Common myeloid progenitor, CD34-positive (primary cell): ENCODE data around the gene ETV2.
"Not testable (repeated sequence)": the region's sequence is repeated elsewhere in the genome, so short reads cannot be mapped to it uniquely, and the experiment has no call there.

ENCODE experiments used
- CTCF ChIA-PET: fragments of 350-600 bp; sonication (Branson Sonifier 250); formaldehyde crosslinking; loops from one replicate; lab custom pipeline; 2021; ENCODE audit warnings: antibody characterized with exemption; lab: Charles Lee
- POLR2A ChIA-PET: fragments of 350-600 bp; sonication (Branson Sonifier 250); formaldehyde crosslinking; loops from one replicate; lab custom pipeline; 2021; ENCODE audit warnings: antibody characterized with exemption; lab: Charles Lee
- DNase-seq, 3 donors: peaks; one replicate each; pipeline versions ENCODE4 v3.0.0 to v3.0.0-alpha.2; 2013
- H3K27ac ChIP-seq, 2 experiments: 1 replicate in 1 of 2; 2 replicates in 1 of 2; pipeline ENCODE4 v1.7.0; 2013; ENCODE audit warnings: inconsistent platforms in 2 of 2, low read length in 2 of 2, mild to moderate bottlenecking in 2 of 2, low read depth in 1 of 2, moderate library complexity in 1 of 2; ENCODE audit not compliant: severe bottlenecking in 2 of 2, insufficient read depth in 1 of 2, poor library complexity in 1 of 2
- H3K27me3 ChIP-seq, 5 experiments: replicated peaks in 2 of 5; 1 replicate in 3 of 5; 2 replicates in 2 of 5; pipeline versions ENCODE4 v1.6.1 to v1.7.0; 2013; ENCODE audit warnings: low read length in 4 of 5, mild to moderate bottlenecking in 2 of 5, moderate library complexity in 2 of 5, inconsistent platforms in 1 of 5; ENCODE audit not compliant: insufficient read depth in 5 of 5, control insufficient read depth in 4 of 5
- H3K36me3 ChIP-seq, 4 experiments: 1 replicate in 2 of 4; 2 replicates in 2 of 4; pipeline versions ENCODE4 v1.6.1 to v1.7.0; 2013; ENCODE audit warnings: low read length in 3 of 4, control low read depth in 1 of 4, mild to moderate bottlenecking in 1 of 4; ENCODE audit not compliant: control insufficient read depth in 4 of 4, insufficient read depth in 4 of 4
- H3K4me1 ChIP-seq, 4 experiments: 1 replicate in 3 of 4; 2 replicates in 1 of 4; pipeline versions ENCODE4 v1.6.1 to v1.7.1; 2013; ENCODE audit warnings: low read length in 3 of 4, mild to moderate bottlenecking in 3 of 4, control low read depth in 1 of 4, inconsistent platforms in 1 of 4, moderate library complexity in 1 of 4; ENCODE audit not compliant: control insufficient read depth in 4 of 4, insufficient read depth in 4 of 4; ENCODE audit errors: control extremely low read depth in 1 of 4
- H3K4me3 ChIP-seq, 7 experiments: 1 replicate in 4 of 7; 2 replicates in 3 of 7; pipeline versions ENCODE4 v1.5.1 to v1.7.0; 2013; ENCODE audit warnings: mild to moderate bottlenecking in 7 of 7, low read length in 6 of 7, moderate library complexity in 6 of 7, inconsistent platforms in 2 of 7, low read depth in 2 of 7, control low read depth in 1 of 7; ENCODE audit not compliant: insufficient read depth in 4 of 7, control insufficient read depth in 1 of 7; ENCODE audit errors: extremely low read depth in 1 of 7
- H3K9me3 ChIP-seq, 5 experiments: 1 replicate in 4 of 5; 2 replicates in 1 of 5; pipeline versions ENCODE4 v1.6.1 to v1.7.1; 2013; ENCODE audit warnings: low read length in 4 of 5, mild to moderate bottlenecking in 2 of 5, inconsistent platforms in 1 of 5, low read depth in 1 of 5, moderate library complexity in 1 of 5; ENCODE audit not compliant: control insufficient read depth in 4 of 5, insufficient read depth in 2 of 5; ENCODE audit errors: control extremely low read depth in 1 of 5
- WGBS: methylation state at CpG from one replicate; pipeline ENCODE4 v1.1.5; 2013; ENCODE audit not compliant: insufficient coverage; 5-methylcytosine and 5-hydroxymethylcytosine counted together

ETV2 gene

DNA sequence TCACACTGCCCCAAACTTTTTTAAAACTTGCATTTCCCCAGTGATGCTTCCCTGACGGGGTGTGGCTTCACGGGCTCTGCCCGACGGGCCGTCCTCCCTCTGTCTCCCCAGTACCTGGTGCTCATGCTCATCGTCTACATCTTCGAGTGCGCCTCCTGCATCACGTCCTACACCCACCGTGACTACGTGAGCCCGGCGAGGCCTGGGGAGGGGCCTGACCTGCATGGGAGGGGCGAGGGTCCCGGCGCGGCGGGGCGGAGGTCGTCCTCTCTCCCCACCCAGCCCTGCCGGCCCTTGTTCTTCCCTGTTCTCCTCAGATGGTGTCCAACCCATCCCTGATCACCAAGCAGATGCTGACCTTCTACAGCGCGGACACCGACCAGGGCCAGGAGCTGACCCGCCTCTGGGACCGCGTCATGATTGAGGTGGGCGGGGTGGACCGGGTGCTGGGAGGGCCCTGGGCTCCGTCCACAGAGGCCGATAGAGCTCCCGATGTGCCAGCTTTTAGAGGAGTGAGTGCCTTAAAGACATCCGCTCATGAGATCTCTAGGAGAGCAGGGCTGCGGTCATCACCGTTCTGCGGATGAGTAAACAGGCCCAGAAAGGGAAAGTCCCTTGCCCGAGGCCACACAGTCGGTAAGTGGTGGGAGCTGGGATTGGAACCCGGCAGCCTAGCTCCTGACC is 31.7 kb downstream of the ETV2 start:
- ChIA-PET POLR2A (interaction anchor here (0.6 kb wide), 1 partner anchor 19 kb away, joined by 3 read pairs; no protein-coding TSS in a partner anchor), CTCF (interaction anchor here (1.1 to 1.3 kb wide), 3 partner anchors 9 to 163 kb away, joined by 3 to 4 read pairs (median 3); no protein-coding TSS in a partner anchor)
- peak in 2 of 3 donors; percentile 56 to 59 for DNase-seq
- Histone ChIP-seq H3K27ac (no peak overlapping the region), H3K9me3 (no peaks in the 10 kb centered on the region), H3K4me3 (peak overlapping the region; percentile 0 to 71 (median 38)), H3K36me3 (no peaks in the 10 kb centered on the region), H3K27me3 (peaks cover 6 to 39% (median 14%) of the 10 kb centered on the region in 5 experiments), H3K4me1 (peaks cover 0 to 4% (median 3%) of the 10 kb centered on the region in 4 experiments)
- 2% methylated on average over 33 of the region's 39 CpGs for WGBS

DNA sequence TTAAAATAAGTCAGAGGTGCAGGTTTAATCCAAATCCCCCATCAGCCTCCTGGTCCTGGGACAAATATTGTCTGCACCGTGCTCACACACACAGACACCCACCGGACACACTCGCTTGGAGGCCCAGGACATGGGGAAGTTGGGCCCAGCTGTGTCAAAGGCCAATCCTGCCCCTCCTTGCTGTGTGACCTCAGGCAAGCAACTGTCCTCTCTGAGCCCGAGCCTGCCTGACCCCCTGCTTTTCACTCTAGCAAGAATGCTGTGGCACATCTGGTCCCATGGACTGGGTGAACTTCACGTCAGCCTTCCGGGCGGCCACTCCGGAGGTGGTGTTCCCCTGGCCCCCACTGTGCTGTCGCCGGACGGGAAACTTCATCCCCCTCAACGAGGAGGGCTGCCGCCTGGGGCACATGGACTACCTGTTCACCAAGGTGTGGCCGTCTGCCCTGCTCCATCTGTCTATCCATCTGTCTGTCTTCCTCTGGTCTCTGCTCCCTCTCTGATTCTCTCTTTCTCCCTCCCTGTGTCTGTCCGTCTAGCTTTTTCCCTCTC is 34.1 kb downstream of the ETV2 start:
- WGBS: 86% methylated on average over 14 of the region's 15 CpGs
- no peak overlapping the region for H3K27ac ChIP-seq
- H3K9me3 ChIP-seq: no peaks in the 10 kb centered on the region
- H3K4me3 ChIP-seq: no peak overlapping the region
- H3K36me3 ChIP-seq: no peaks in the 10 kb centered on the region
- no peak for DNase-seq
- H3K27me3 ChIP-seq: peaks cover 6 to 35% (median 14%) of the 10 kb centered on the region in 5 experiments
- ChIA-PET CTCF (no interaction called here), POLR2A (interaction anchor here (0.6 kb wide), 1 partner anchor 144 kb away, joined by 3 read pairs; no protein-coding TSS in a partner anchor)
- H3K4me1 ChIP-seq: peaks cover 0 to 4% (median 3%) of the 10 kb centered on the region in 4 experiments

DNA sequence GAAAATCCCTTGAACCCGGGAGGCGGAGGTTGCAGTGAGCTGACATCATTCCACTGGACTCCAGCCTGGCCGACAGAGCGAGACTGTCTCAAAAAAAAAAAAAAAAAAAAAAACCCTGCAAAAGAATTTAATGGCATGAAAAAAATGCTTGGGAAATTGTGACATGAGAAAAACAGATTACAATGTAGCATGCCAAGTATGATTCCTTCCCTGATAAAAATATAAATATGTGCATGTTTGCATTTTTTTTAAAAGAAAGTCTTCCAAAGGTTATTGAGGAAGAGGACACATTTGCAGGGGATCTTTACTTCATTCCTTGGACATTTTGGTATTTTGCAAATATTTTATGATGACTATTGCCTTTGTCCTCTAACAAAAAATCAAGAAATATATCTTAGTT is 48.3 kb downstream of the ETV2 start:
- POLR2A ChIA-PET: interaction anchor here (0.6 kb wide), 1 partner anchor 22 kb away, joined by 3 read pairs; no protein-coding TSS in a partner anchor
- no peaks in the 10 kb centered on the region for H3K9me3 ChIP-seq

DNA sequence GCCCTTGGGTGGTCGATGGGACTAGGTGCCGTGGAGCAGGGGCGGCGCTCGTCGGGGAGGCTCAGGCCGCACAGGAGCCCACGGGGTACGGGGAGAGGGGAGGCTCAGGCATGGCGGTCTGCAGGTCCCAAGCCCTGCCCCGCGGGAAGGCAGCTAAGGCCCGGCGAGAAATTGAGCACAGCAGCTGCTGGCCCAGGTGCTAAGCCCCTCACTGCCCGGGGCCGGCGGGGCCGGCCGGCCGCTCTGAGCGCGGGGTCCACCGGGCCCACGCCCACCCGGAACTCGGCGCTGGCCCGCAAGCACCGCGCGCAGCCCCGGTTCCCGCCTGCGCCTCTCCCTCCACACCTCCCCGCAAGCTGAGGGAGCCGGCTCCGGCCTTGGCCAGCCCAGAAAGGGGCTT is 49.6 kb downstream of the ETV2 start:
- 95% methylated on average over 29 of the region's 37 CpGs for WGBS
- H3K4me3 ChIP-seq, H3K4me1 ChIP-seq, H3K9me3 ChIP-seq, DNase-seq, H3K36me3 ChIP-seq, H3K27ac ChIP-seq, H3K27me3 ChIP-seq, POLR2A ChIA-PET: not testable (repeated sequence)
- CTCF ChIA-PET: interaction anchor here (1.5 to 1.7 kb wide), 2 partner anchors 23 to 128 kb away, joined by 3 to 4 read pairs; no protein-coding TSS in a partner anchor

More for the DNA sequence above, 48.3 kb downstream of the ETV2 start:
- Histone ChIP-seq H3K27me3 (no peaks in the 10 kb centered on the region), H3K4me1 (no peaks in the 10 kb centered on the region), H3K27ac (no peak overlapping the region), H3K36me3 (no peaks in the 10 kb centered on the region), H3K4me3 (no peak overlapping the region)
- DNase-seq: no peak
- WGBS: 100% methylated on average over 2 of the region's 4 CpGs
- CTCF ChIA-PET: interaction anchor here (1.7 kb wide), 1 partner anchor 130 kb away, joined by 4 read pairs; no protein-coding TSS in a partner anchor

DNA sequence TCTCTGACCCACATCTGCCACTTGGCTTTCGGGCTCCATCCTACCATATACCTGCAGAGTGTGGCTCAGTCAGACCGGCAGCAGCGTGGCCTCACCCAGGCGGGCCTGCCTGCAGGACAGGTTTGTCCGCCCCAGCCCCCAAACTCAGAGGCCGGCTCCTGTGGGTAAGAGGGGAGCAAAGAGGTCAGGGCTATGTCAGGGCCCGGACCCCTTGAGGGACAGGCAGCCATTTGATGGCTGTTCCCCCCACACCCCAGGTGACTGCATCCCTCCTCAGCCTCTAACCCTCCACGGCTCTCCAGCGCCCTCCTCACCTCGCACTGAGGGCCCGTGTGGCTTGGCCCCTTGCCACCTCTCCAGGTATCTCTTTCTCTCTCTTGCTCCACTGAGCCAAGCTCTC is 50.5 kb downstream of the ETV2 start:
- Histone ChIP-seq H3K4me1 (no peaks in the 10 kb centered on the region), H3K9me3 (no peaks in the 10 kb centered on the region), H3K4me3 (no peak overlapping the region), H3K36me3 (no peaks in the 10 kb centered on the region), H3K27me3 (peaks cover 0 to 4% (median 0%) of the 10 kb centered on the region in 5 experiments), H3K27ac (no peak overlapping the region)
- WGBS: 98% methylated on average over 6 of the region's 11 CpGs
- POLR2A ChIA-PET: no interaction called here
- DNase-seq: no peak
- CTCF ChIA-PET: interaction anchor here (0.7 to 5.3 kb wide), 6 partner anchors 8 to 48 kb away, joined by 3 to 43 read pairs (median 4); no protein-coding TSS in a partner anchor

DNA sequence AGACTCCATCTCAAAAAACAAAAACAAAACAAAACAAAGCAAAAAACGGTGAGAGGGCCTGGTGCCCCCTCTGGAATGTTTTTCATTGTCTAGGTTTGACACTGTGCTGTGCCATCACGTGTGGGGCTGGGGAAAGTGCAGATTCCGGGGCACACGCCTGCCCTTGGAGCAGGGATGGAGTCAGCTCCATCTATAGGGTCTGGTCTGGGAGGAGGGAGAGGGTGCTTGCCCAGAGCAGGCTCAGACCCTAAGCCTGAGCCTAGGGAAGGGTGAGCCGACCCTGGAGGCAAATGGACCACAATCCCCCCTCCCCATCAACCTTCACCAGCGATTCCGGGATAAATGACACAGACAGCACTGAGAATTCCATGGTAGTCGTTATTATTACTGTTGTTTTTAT is 51.9 kb downstream of the ETV2 start:
- Histone ChIP-seq H3K4me3 (no peak overlapping the region), H3K27me3 (peaks cover 0 to 4% (median 0%) of the 10 kb centered on the region in 5 experiments), H3K9me3 (no peaks in the 10 kb centered on the region), H3K4me1 (no peaks in the 10 kb centered on the region), H3K27ac (no peak overlapping the region), H3K36me3 (no peaks in the 10 kb centered on the region)
- CTCF ChIA-PET: interaction anchor here (0.7 to 5.3 kb wide), 7 partner anchors 9 to 66 kb away, joined by 3 to 43 read pairs (median 3); partner anchors contain the start of gene COX6B1
- WGBS: 5% methylated on average over 3 of the region's 8 CpGs
- no peak for DNase-seq
- POLR2A ChIA-PET: no interaction called here
